GM18498 (cell line): ENCODE measurements around the gene ENG.
A peak's percentile ranks its signal among the peaks of the same experiment; 100 is the strongest.
"Not testable (repeated sequence)": the region's sequence is repeated elsewhere in the genome, so short reads cannot be mapped to it uniquely, and the experiment has no call there.

Experiments used
- ATAC-seq: cut with Tn5 transposase; IDR thresholded peaks from one replicate; pipeline ENCODE4 v1.9.1; 2021; ENCODE audit warnings: mild to moderate bottlenecking, moderate library complexity; ENCODE audit not compliant: unreplicated experiment

The ENG gene

DNA sequence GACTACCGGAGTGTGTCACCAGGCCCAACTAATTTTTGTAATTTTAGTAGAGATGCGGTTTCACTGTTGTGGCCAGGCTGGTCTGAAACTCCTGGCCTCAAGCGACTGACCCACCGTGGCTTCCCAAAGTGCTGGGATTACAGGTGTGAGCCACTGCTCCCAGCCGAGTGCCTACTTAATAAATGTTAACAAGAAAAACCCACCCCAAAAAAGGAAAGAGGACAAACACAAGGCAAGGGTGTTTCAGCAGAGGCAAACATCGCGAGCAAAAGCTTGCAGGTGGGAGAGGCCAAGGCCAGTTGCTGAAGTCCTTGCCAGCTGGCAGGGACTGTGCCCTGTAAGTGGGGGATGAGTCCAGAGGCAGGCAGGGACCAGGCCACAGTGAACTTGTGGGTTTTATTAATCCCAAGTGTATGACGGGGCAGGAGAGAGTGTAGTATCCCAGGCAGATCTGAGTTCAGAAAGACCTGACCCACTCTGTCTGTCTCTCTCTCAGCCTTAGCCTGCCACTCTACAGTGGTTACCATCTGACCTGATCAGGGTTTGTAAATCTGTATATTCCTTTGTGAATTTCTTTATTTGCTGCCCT lies 58.1 kb downstream of the ENG start:
- no peak for ATAC-seq

DNA sequence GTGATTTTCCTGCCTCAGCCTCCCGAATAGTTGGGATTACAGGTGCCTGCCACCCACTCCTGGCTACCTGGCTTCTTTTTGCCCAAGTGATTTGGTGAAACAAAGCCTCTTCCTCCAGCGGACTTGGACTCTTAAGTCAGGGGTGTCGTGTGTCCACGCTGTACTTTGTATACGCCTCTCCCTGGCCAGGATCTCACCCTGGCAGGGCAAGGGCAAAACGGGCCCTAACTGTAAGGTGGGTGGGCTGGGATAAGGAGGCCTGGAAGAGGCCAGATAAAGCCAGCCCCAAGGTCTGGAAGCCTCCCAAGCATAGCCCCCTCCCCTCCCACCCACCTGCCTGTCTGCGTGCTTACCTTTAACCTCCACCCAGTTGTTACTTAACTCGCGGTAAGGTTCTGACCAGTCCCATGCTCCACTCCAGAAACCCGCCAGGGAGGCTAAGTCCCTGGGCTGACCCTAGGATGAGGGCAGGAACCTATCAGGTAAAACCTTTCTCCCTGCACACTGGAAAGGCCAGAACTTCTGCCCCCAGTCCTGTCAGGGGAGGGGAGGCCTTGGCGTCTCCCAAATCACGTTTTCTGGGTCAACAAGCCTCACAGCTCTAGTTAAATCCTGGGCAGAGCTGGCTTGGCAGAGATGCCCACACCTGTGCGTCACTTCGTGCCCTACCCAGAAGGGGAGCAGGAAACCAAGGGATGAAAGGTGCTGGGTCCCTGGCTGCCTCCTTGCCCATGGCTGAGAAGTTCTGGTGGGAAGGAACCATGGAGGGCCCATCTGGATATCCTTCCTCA lies 60.3 kb downstream of the ENG start:
- no peak for ATAC-seq

DNA sequence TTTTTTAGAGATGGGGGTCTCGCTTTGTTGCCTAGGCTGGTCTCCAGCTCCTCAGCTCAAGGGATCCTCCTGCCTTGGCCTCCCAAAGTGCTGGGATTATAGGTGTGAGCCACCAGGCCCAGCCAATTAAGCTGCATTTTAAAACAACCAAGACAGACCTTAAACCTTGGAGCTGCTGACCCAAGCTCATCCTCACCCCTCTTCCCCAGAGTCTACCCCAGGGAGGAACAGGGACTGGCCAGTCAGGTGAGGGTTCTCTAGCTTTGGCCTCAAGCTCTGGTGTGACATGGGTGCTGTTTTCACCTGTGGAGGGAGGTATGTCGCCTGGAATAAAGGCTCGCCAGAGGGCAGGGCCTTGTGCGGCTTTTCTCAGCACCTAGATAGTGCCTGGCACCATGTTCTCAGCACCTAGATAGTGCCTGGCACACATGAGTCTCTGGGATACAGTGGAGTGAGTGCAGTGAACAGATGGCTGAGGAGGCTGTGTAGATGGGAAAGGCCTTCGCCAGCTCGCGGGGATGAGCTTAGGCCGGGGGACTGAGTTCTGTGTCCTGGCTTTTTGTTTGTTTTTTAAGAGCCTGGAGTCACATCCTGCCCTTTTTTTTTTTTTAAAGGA lies 61.3 kb downstream of the ENG start:
- ATAC-seq, result no peak

DNA sequence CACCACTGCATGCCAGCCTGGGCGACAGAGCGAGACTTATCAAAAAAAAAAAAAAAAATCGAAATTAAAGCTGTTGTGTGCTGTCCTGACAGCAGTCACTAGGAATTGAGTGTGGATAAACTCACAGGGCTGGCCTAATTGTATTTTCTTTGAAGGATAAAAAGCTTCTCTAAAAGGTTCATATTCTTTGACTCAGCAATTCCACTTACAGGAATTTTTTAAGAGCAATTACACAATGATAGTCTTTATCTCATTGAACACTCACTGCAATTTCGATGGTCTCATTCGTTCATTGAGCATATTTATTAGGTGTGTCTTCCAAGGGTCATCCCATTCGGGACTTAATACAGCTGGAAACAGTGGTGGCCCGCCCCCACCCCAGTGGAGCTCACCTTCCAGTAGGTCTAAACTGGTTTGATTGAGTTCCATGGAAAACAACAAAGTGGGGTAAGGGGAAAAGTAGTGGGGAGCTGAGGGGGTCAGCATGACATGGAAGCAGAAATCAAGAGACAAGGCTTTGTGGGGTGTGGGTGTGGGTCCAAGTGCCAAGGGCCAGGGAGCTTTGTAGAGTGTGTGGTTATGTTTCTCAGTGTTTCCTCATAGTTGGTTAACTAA lies 61.9 kb downstream of the ENG start:
- no peak for ATAC-seq

DNA sequence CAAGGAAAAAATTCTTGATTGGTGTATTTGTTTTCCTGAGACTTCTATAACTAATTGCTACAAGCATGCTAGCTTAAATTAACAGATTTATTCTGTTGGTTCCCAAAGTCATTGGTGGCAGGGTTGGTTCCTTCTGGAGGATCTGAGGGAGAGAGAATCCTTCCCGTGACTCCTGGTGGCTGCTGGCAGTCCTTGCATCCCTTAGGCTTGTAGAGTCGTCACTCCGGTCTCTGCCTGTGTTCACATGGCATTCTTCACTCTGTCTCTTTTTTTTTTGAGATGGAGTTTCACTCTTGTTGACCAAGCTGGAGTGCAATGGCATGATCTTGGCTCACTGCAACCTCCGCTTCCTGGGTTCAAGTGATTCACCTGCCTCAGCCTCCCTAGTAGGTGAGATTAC lies 63.4 kb downstream of the ENG start:
- no peak for ATAC-seq

DNA sequence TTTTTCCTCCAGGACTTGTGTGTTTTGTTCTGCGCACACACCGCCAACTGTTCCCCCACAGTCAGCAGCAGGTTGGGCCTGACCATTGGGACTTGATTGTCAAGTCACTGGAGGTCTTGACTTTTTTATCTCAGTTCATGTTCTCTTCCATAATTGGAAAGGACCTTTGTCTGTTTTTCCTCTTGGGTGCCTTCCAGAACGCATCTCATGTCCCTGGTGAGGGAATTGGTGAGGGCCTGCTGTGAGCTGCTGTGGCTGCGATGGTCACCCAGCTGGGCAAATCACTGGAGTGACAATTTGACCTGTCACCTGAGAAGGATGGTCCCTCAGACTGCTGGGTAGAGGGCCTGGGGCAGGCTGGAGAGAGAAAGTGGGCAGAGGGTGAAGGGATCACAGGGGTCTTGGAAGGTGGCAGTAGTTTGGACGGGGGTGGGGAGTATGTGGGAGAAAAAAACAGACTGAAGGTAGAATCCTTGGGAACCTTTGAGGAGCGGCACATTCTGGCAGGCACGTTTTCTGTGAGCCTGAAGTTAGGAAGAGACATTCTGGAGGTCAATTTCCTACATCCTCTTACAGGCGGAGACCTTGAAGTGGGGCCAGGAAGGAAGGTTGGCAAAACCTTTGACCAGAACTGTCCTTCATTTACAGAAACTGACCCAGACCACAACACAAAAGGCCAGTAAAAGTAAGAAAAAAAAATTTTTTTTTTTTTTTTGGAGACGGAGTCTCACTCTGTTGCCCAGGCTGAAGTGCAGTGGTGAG lies 64.2 kb downstream of the ENG start:
- no peak for ATAC-seq

DNA sequence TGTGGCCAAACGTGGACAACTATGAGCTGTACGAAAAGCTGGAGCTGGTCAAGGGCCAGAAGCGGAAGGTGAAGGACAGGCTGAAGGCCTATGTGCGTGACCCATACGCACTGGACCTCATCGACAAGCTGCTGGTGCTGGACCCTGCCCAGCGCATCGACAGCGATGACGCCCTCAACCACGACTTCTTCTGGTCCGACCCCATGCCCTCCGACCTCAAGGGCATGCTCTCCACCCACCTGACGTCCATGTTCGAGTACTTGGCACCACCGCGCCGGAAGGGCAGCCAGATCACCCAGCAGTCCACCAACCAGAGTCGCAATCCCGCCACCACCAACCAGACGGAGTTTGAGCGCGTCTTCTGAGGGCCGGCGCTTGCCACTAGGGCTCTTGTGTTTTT lies 65.3 kb downstream of the ENG start:
- no peak for ATAC-seq

DNA sequence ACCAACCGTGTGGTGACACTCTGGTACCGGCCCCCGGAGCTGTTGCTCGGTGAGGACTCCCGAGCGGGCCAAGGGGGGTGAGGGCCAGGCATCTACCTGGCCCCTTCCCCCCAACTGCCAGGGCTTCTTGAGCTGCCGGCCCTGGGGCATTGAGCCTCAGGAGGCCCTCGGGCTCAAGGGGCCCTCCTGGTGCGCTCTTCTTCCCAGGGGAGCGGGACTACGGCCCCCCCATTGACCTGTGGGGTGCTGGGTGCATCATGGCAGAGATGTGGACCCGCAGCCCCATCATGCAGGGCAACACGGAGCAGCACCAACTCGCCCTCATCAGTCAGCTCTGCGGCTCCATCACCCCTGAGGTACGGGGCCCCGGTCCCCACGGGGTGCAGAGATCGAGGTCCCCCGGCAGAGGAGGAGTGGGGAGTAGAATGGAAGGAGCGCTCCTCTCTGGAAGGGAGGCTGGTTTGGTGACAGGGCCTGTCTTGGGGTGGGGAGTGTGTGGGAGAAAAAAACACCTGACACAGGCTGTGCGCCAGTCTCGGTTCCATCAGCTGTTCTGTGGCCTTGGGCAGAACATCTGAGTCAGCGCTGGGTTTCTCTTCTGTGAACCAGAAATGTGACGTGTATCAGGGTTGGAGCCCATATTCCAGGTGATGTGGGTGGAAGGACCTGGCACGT lies 66.0 kb downstream of the ENG start:
- no peak for ATAC-seq

DNA sequence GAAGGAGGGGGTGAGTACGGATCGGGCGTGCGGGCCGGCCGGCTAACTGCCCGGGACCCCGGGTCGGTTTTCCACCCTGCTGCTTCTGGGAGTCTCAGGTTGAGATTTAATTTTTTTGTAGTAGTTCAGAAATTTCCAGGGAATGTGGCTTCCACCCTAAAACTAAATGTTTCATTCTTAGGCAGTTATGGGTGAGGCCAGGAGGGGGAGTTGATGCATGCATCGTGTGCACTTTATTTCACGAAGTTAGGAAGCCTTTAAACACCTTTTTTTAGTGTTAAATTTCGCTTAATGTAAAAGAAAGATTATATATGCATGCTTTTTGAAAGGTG lies 67.7 kb downstream of the ENG start:
- no peak for ATAC-seq

DNA sequence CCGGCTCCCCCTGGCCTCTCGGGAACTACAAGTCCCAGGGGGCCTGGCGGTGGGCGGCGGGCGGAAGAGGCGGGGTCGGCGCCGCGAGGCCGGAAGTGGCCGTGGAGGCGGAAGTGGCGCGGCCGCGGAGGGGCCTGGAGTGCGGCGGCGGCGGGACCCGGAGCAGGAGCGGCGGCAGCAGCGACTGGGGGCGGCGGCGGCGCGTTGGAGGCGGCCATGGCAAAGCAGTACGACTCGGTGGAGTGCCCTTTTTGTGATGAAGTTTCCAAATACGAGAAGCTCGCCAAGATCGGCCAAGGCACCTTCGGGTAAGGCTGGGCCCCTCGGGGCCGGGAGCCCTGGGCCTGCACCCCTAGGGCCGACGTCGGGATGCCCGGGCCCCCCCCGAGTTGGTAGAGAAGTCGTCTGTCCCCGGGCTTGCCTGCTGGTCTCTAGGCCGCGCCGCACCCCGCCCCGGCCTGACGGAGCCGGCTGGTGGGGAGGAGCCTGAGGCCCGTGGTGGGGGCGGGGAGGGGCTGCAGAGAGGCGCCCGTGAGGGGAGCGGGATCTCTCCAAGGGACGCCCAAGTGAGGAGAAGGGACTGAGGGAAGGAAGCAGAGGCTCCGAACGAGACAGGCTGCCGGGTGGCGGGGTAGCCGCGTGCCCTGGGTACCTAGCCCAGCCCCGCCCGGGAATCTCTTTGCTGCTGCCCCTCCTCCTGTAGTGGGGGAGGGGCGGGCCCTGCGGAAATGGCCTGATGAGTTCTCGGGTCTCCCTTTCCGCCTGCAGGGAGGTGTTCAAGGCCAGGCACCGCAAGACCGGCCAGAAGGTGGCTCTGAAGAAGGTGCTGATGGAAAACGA lies 68.3 kb downstream of the ENG start, which contains the start of gene CDK9:
CDK9 (plus strand) TSS at position 102 of the 840 bp plus-strand sequence; CDS start at position 217, 115 bp downstream.
- ATAC-seq, result peak; percentile 65

DNA sequence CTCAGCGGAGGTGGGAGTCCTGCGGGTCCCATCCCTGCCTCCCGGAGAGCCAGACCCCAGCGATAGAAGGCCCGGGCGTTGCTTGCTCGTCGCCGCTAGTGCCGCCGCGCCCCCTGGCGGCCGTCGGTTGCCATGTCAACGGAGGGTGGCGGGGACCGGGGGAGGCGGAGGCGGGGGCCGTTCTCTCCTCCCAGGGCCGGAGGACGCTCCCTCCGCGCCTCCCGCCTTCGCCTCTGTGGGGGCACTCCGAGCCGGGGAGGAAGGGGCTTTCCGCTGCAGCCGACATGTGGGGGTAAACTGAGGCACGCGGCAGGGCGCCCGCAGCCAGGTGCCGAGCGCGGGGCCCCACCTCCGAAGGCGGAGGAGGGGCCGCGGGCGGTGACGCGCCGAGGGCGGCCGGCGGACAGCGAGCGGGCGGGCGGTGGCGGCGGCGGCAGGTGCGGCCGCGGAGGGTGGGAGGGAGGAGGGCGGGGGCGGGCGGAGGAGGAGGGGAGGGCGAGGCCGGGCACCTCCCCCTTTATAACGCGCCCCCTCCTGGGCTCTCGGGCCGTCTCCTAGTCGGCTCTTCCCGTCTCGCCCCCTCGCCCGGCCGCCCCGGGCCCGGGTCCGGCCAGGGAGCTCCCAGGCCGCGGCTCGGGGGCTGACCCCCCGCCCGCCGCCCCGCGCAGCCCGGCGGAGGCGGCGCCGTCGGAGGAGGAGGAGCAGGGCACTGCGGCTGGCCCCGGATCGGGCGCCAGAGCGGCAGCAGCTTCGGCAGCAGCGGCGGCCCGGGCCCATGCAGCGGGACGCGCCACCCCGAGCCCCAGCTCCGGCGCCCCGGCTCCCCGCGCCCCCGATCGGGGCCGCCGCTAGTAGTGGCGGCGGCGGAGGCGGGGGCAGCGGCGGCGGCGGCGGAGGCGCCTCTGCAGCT lies 69.2 kb downstream of the ENG start:
- ATAC-seq, result peak; percentile 56

DNA sequence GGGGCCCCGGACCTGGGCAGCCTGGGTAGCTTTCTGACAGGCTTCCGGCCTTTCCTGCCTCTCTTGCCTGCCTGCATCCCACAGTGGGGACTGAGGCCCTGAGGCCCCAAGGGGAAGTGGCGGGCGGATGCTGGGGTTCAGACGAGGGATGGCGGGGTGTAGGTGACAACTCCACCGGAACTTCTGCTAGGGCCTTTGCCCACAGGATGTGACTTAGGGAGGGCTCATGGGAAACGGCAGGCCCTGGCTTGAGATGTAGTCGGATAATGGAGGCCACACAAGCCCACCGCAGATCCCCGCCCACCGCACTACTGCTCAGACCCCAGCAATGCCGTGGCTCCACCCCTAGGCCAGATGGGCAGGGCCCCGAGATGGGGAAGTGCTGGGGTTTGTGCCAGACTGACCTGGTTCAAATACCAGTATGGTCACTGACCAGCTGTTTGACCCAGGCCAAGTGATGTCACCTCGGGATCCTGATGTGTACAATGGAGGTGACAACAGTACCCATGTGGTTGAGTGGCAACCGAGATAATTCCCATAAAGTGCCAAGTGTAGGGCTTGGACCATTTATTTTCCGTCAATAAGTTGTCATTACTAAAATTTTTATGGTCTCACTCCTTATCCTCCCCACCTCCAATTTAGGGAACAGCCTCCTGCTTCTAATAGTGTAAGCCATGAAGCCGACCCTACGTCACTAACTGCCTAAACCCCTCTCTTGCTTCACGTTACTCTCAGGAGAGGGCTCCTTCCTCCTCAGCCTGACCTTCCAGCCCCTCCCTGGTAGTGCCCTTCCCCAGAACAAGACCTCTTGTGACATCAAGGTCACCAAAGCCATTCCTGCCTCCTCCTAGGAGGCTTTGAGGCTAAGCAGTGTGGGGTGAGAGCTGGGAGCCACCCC lies 71.1 kb downstream of the ENG start:
- ATAC-seq, result no peak

DNA sequence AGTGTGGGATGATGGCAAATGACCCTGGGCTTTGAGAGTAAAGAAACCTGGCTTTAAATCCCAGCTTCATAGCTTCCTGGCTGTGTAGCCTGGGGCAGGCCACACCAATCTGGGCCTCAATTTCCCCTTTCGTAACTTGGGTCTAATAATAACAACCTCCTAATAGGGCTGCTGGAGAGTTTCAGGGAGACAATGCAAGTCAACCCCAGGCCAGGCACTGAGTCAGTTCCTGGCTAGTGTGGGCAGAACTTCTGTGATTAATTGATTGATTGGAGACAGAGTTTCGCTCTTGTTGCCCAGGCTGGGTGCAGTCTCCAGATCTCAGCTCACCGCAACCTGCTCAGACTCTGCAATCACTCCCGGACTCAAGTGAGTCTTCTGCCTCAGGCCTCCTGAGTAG lies 72.7 kb downstream of the ENG start:
- no peak for ATAC-seq

DNA sequence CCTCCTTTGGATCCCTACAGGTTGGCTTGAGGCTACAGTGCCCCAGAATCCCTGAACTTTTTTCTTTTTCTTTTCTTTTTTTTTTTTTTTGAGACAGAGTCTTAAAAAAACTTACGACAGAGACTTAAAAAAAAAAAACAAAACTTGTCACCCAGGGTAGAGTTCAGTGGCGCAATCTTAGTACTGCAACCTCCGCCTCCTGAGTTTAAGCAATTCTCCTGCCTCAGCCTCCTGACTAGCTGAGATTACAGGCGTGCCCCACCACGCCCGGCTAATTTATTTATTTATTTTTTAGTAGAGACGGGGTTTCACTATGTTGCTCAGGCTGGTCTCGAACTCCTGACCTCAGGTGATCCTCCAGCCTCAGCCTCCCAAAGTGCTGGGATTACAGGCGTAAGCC lies 73.5 kb downstream of the ENG start:
- not testable (repeated sequence) for ATAC-seq

DNA sequence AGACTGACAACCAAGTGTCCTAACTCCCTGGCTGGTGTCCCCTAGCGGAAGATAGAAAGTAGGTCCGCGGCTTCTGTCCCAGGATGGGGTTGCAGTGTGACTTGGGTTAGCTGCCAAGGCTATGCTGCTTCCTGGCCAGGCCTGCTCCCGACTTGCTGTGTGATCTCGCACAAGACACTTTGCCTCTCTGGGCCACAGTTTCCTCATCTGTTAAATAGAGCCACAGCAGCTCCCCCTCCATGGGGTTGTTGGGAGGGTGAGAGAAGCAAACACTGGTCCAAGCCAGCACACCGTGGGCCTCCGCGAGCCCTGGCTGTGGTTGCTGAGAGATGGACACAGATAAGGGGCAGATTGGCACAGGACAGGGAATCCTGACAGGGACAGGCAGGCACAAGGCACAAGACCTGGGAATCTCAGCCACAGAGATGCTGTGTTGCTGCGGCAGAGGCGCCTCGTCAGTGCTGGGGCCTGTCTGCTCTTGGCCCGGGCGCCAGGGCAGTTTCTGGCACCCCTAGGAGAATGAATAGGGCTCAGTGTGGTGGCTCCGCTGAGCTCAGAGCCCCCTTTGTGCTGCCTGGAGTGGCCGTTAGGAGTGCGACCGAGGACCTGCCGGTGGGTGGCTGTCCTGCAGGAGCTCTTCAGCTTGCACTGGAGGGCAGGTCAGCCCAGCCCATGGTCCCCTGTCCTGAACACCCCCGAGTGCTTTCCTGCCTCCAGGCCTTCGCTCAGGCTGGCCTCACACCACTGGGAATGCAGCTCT lies 74.2 kb downstream of the ENG start:
- no peak for ATAC-seq

DNA sequence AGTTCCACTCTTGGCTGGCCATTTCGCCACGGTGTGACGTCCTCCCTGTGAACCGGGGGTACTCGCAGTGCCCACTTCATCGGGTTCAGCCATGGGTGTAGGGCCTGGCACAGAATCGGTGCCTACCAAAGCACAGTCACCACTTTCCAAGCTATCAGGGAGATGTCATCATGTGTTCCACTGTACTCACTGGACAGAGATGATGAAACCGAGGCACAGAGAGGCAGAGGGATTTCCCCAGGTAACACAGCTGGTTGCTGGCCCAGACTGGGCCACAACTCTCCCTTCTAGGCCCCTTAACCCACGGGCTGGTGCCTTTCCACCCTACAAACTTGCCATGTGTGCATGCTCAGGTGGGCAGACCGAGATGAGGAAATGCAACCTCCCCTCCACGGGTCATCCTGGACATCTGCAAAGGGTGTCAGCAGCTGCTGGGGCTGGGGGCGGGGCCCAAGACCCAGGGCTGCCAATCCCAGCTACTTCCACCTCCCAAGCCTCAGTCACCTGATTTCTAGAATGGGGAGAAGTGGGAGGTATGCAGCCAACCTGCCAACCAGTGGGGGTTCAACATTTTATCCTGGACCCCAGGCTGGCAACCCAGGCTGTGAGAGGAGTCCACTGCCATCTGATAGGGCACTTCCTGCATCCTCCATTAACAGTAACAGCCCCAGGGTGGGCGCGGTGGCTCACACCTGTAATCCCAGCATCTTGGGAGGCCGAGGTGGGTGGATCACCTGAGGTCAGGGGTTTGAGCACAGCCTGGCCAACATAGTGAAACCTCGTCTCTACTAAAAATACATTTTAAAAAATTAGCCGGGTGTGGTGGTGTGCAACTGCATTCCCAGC lies 75.1 kb downstream of the ENG start:
- ATAC-seq, result peak; percentile 42
